Superior temporal gyrus (tissue), 1 donor: ENCODE data around the gene ADIPOR2.
"Not testable (repeated sequence)": the region's sequence is repeated elsewhere in the genome, so short reads cannot be mapped to it uniquely, and the experiment has no call there.

Source experiments
- DNase-seq: peaks from one replicate; pipeline ENCODE4 v3.0.0-alpha.2; 2016; ENCODE audit errors: extremely low spot score

Gene ADIPOR2

DNA sequence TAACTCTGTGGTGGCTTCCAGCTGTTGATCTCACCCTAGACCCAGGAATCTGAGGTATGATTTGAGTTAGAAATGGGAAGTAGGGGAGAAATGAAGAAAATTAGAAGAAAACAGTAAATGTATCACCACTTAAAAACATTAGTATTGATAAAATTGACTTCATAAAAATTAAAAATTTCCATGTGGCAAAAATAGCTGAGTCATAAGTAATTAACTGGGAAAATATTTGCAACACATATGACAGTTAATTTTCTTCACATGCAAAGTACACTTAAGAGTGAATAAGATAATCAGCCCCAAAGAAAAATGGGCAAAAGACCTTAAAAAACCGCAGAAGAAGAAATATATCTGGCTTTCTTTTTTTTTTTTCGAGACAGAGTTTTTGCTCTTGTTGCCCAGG lies 25.5 kb upstream of the ADIPOR2 start:
- no peak for DNase-seq

DNA sequence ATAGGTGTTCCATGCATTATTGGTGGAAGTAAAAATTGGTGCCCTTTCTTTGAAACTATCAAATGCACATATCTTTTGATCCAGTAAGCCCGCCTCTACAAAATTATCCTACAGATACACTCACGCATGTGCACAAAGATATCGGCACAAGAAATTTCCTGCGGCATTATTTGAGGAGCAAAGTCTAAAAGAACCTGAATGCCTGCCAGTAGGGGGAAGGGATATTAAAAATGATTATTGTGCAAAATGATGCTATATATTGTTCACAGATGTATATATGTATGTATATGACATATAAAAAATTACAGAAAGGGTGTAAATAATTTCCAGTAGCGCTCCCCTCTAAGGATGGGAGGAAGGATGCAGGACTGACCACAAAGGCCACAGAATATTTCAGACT lies 24.7 kb upstream of the ADIPOR2 start:
- no peak for DNase-seq

DNA sequence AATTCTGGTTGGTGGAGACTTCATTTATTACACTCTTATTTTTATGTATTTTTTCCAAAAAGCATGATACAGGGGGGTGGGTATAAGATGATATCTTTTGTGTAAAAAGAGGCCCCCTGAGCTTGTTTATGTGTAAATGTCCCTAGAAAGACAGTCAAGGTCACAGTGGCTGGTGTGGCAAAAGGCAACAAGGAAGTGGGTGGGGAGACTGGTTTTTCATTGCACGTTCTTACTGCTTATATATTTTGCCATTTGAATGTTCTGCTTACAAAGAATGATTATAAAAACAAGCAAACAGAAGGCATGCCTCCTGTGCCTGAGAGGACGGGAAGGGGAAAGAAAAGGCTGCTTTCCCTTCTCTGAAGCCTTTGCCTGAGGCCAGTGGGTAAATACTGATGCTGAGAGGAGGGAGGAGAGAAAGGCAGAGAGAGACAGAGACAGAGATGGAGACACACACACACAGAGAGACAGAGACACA lies 24.1 kb upstream of the ADIPOR2 start:
- DNase-seq: no peak

DNA sequence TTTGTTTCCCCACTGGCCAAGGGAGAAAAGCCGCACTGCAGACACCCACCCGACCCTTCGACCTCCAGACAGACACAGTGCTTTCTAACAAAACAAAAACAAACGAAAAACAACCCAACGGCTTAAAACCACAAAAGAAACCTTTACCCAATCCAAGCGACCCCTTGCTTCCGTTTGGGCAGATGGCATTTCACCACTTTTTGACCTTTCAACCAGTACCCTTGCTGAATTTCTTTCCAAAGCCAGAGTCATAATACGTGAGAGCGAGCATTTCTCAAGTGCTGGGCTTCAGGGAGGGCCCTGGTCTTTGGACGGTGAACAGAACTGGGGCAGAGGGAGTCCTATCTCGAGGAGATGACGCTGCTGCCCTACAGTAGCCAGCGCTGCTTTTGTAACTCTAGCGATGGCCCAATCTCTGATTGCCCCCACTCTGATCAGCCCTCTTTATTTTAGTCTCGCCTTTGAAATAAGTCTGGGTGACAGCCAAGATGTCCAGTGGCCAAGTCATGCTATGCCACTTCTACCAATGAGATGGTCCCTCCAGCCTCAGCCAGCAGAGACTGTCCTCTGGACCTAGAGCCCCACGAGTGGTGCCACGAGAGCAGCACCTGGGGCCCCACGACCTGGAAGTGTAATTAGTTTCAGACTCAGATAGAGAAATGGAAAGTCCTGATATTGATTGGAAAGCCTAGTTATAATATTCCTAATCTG lies 21.9 kb upstream of the ADIPOR2 start:
- no peak for DNase-seq

DNA sequence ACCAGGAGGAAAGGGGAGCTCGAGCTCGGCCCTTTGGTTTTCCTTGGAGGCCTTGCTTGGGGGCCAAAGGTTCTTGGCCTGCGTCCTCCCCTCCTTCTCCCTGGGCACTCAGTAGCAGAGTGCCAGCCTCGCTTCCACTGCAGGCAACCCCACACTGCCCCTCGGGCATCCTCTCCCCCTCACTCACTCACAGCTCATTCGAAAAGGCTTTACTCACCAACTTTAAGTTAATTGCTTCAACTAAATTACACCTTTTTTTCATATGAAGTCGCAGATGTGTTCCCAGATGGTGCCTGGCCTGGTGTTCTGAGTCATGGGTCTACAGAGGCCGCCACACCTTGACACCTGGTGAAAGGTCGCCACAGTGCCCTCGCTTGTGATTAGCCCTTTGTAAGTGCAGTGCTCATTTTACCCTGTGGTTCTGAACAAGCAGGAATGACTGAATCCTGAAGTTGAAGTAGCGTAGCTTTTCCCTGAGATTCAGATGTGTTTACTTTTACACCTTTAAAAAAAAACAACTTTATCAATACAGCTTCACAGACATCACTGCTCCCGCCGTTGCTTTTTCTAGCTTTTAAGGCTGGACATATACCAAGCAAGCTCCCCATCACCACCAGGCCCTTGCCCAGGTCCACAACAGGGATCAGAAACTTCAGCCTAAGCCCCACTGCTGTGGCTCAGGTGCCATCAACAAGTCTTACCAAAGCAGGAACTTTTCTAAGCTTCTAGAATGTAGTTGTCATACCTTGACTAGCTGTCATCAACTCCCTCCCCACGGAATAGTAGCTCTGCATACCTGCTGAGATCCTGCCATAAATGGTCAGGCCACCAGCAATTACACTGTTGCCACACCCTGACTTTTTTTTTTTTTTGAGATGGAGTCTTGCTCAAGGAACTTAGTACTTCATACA lies 20.3 kb upstream of the ADIPOR2 start:
- no peak for DNase-seq

DNA sequence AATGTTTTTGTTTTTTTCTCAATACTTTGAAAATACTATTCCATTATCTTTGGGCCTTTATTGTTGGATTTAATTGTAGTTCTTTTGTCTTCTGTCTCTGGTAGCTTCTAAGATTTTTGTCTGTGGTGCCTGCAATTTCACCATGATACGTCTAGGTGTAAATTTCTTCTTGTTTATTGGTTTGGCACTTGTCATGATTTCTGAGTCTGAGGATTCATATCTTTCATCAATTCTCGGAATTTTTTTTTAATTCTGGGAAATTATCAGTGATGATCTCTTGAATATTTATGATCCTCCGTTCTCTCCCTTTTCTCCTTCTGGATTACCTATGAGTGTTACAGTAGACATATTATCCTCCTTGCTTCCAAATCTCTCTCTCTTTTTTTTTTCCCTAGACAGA lies 14.8 kb upstream of the ADIPOR2 start:
- no peak for DNase-seq

DNA sequence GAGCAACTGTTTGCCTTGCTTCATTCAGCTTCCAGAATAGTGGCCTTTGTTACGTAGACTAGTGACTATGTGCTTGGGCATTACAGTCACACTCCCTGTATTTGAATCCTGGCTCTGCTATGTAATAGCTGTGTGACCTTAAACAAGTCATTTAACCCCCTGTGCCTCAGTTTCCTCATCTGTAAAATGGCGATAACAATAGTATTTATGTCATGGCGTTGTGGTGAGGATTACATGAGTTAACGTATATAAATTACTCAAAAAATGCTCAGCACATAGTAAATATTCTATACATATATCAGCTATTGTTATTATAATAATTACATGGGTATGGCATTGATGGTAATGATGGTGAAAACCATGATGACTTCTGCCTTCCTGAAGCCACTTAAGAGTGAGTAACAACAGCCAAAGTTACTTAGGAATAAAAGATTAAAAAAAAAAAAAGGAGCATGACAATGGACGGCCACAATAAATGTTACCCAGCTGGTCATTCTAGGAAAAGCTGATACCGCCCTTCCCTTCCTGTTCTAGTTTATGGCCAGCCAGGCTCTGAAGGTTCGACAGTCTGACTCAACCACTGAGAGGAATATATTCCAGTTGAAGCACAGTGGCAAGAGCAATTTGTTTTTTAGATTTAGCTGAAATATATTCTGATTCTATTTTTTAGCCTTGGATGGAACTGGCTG lies 9.9 kb upstream of the ADIPOR2 start:
- DNase-seq: no peak

DNA sequence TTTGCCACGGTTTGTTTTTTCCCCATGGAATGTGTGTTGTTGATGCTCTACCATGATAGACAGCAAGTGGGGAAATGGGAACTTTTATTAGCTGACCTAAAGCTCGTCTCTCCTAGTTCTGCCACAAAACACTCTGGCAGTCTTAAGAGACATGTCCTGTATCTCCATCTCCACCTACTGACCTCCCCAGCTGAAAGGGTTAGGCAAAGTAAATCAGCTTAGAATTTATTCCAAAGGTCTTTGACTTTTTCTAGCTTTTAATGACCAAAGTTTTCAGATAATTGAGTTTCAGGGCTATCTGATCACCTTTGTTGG lies 9.4 kb upstream of the ADIPOR2 start:
- DNase-seq: no peak

DNA sequence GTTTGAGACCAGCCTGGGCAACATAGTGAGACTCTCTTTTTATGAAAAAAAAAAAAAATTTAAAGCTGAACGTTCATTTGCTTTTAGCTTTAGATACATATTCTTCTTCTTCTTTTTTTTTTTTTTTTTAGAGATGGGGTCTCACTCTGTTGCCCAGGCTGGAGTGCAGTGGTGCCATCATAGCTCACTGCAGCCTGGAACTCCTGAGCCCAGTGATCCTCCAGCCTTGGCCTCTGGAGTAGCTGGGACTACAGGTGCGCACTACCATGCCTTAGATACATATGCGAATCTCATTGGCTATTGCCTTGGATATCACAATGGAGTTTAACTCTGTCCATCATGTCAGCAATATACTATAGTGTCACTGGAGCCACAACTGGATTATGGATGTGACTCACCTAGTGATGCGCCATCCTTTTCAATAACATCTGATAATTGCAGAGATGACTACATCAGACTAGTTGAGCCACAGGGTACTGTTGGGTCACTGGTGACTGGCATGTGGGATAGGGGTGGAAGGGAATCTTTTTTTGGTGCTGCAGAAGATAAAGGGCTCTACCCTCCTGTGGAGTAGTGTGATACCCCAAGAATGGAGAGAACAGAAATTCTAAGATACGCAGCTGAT lies 2.7 kb upstream of the ADIPOR2 start:
- DNase-seq: no peak

DNA sequence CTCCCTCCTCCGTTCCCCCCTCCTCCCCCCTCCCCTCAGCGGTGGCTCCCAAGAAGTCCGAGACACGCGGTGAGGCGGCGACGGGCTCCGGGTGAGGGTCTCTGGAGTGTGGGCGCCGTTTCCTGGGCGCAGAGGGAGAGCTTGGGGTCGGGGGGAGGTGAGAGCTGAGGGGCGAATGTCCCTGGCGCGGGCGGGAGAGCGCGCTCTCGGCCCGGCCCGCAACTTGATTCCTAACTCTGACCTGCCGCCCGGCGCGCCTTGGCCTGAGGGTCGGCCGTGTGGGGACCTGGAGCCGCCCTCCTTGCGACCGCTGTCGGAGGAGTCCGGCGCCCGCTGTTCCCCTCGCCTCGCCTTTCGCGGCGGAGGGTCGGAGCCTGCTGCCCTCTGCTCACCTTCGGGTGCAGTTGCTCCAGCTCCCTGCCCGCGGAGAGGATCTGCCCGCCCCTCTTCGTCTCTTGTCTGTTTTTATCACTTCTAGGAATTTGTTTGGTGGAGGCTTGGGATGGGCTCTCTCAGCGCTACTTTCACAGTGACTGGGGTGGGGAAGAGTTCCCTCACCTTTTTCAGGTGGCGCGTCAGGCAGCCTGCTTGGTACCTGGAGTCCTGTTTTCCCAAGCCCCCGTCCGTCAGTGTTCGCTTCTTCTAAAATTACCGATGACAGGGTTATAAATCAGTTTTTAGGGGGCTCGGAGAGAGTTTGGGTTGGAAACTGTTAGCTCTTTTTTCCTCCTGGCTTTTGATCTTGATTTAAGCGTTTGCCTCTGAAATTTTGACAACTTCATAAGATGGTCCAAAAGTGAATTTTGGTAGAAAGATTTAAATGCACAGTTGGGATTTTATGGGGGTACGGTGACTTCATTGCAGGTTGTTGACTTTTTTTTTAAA lies 495 bp downstream of the ADIPOR2 start:
- DNase-seq: no peak

DNA sequence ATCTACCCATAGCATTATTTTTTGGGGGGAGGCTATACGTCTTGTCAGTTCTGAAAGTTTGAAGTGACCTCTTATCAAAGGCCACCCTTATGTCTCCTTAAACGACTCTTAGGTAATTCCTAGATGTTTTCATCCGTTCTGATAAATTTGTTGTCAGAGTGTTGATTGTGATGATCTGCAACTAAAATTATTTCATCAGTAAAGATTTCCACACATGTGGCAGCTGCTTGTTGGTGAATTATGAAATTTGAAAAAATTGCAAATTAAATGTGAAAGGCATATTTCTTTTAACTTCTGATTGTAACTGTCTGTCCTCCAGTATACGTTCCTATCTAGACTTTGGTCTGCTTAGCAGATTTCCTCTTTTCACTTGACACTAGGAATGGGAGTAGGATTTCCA lies 1.4 kb downstream of the ADIPOR2 start:
- DNase-seq: no peak

DNA sequence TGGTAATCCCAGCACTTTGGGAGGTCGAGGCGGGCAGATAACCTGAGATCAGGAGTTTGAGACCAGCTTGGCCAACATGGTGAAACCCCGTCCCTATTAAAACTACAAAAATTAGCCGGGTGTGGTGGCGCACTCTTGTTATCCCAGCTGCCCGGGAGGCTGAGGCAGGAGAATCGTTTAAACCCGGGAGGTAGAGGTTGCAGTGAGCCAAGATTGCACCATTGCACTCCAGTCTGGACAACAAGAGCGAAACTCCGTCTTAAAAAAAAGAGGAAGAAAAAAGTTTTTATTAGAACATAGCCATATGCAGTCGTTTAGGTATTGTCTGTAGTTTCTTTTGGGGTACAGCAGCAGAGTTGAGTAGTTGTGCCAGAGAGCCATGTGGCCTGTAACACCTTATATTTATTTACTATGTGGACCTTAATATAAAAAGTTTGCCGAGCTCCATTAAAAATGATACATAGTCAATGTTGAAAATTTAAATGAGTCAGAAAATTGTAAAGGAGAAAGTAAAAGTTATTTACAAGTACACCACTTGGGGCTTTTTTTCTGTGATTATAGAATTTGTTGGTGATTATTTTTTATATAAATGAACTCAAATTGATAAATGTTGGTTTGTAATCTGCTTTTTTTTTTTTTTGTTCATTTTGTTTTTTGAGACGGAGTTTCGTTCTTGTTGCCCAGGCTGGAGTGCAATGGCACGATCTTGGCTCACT lies 2.2 kb downstream of the ADIPOR2 start:
- DNase-seq: no peak

DNA sequence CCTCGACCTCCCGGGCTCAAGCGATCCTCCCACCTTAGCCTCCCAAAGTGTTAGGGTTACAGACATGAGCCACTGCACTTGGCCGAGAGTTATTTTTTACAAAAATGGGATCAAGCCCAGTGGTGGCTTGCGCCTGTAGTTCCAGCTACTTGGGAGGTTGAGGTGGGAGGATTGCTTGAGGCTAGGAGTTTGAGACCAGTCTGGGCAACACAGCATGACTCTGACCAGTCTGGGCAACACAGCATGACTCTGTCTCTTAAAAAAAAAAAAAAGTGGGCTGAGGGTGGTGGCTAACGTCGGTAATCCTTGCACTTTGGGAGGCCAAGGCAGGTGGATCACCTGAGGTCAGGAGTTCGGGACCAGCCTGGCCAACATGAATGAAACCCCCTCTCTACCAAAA lies 4.2 kb downstream of the ADIPOR2 start:
- not testable (repeated sequence) for DNase-seq

DNA sequence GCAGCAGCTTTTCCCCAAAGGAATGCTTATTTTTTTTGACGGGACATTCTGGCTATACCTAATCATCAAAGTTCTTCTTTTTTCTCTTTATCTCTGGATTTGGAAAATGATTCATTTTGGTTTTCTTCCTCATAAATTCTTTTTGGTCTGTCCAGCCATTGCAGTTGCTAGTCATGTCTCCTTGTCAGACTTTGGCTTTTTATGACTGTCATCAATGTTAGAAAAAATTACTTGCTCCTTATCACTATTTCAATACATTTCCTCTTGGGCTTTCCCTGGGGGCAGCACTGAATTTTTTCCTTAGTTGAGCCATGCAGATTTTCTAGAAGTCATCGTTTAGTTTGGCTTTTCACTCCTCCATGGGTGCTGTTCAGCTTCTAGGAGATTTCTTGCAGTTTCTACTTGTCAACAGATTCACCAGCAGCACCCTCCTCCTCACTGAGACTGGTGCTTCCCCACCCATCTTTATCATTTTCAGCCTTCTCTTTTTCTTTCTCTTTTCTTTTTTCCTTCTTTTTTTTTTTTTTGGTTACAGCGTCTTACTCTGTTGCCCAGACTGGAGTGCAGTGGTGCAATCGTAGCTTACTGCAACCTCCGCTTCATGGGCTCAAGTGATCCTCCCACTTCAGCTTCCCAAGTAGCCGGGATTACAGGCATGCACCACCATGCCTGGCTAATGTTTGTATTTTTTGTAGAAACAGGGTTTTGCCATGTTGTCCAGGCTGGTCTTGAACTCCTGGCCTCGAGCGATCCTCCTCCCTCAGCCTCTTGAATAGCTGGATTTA lies 5.2 kb downstream of the ADIPOR2 start:
- no peak for DNase-seq

DNA sequence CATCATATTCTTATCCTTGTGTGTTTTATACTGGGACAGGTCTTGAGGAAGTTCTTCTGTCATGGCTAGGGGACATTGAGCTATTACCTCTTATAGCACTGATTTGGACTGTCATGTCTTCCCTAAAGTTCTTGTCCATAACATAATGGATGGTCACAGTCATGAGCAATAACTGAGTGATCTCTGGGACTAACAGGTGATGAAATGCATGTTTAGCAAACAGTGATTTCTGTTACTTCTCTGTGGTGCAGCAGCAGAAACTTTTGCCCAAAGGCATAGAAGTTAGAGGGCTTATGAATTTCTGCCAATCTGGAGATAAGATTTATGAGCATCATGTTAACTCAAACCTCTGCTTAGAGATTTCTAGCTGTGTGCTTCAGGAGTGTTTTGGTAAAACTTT lies 5.9 kb downstream of the ADIPOR2 start:
- DNase-seq: no peak

DNA sequence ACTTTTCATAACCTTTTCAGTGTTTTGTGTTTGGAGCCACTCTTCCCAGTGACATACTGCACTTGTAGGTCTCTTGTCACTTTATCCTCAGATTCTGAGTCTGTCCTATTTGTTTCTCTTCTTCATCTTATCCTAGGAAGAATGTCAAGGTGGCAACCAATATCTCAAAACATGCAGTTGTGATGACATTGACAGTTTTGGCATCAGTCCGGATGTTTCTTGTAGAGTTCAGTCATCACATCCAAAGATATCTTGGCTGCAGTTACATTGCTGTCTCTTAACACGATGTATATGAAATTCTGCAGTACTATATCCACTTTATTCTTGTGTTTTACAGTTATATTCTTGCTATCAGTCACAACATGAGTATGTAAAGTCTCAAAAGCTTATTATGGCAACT lies 6.4 kb downstream of the ADIPOR2 start:
- no peak for DNase-seq

DNA sequence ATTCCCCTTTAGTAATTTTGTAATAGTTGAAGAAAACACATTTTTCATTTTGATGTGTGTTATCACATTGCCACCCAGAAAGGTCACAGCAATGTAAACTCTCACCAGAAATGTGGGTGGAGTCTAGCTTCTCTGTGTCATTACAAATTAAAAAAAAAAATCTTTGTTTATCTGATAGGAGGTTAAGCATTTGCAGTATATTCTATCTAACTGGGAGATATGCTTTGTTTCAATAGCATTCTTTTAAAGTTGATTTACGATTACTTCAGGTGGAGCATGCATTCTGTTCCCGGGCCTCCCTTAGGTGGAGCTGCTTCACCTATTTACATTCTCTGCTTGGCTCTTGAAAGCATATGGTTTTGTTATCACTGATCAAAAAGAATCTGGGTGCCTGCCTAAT lies 7.8 kb downstream of the ADIPOR2 start:
- DNase-seq: no peak

DNA sequence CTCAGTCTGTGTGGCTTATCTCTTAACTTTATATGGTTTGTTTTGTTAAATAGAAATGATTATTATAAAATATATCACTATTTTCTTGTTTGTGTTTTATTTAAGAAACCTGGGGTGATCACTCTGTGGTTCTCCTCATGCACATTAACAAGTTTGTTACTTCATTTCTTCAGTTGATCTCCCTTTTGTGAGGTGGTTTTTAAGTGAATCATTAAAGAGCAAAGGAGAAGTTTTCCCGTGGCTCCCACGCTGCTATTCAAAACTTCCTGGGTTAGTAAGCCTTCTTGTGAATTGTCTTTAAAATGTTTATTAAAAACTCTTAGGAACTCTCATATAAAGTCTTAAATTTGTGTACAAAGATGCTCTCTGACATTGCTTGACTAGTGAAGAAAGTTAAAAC lies 11.8 kb downstream of the ADIPOR2 start:
- no peak for DNase-seq

DNA sequence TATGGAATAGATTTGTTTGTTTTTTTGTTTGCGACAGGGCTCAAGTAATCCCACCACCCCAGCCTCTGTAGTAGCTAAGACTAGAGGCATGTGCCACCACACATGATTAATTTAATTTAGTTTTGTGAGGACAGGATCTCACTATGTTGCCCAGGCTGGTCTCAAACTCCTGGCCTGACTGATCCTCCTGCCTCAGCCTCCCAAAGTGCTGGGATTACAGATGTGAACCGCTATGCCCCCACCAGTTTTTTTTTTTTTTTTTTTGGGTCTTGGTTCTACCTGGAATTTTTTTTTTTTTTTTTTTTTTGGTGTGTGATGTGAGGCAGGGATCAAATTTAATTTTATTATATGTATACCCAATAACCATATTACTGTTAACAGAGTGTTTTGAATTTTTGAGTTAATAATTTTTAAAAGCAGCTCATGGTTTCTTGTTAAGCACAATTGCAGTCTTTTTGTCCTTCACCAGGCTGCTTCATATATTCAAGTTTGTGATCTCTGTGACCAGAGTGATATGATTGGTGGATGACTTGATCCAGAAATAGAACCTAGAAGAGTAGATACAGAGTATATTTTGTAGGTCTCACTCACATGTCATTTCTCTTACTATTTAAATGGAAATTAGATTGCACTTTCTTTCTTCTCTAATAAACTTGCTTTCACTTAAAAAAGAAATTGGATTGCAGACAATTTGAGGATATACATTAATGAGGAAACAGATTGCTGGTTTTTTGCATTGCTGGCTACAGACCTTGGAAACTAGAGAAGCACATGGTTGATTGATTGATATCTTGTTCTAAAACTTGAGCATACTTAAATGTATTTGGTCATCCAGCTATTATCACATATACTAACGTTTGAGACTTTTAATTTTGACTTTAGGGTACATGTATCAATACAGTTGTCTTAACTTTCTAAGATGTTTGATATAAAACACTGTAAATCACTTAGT lies 13.2 kb downstream of the ADIPOR2 start:
- no peak for DNase-seq
